Epithelial cell of proximal tubule (primary cell): Measurements from ENCODE around the gene KCNIP1. TPM values are rescaled to one million over a fixed set of nuclear protein-coding genes. Genes with fewer than 3 reads are reported as not detected.

ENCODE experiments used
- DNase-seq: peaks from one replicate; pipeline ENCODE4 v3.0.0-alpha.2; 2011; ENCODE audit warnings: low read depth
- H3K4me3 ChIP-seq: 2 replicates; pipeline ENCODE4 v1.5.1; 2011; ENCODE audit warnings: low read depth, mild to moderate bottlenecking, low read length
- total RNA-seq: library from RNA; depleted of rRNA; stranded (reverse); fragments of >200 nt; gene quantifications from 2 replicates; pipeline ENCODE4 v1.2.3, GENCODE V29; 2015
- TF ChIP-seq, protein P1 (sequence below): conservative IDR thresholded peaks from 2 replicates; pipeline ENCODE4 v1.5.1; 2012; ENCODE audit warnings: low read depth, mild to moderate bottlenecking, low read length

KCNIP1 gene
- total RNA-seq, 1 donor from 2014 or later, result 2.0 TPM

DNA sequence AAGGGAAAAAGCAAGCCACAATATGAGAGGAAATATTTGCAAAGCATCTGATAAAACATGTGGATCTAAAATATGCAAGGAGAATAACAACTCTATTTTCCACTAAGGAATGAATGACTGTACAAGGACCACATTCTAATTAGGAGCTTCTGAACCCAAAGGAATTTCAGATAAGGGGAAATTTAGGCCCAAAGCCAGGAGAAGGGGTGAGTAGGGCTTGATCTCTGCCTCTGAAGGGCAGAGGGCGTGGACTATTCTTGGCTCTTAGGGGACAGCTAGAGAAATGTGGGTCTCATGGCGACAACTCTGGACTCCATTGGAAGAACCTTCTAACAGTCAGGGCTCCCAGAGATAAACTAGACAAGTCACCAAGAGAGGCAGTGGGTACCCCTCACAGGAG lies 147.0 kb downstream of the KCNIP1 start:
- no peak for DNase-seq
- TF ChIP-seq, protein P1, sequence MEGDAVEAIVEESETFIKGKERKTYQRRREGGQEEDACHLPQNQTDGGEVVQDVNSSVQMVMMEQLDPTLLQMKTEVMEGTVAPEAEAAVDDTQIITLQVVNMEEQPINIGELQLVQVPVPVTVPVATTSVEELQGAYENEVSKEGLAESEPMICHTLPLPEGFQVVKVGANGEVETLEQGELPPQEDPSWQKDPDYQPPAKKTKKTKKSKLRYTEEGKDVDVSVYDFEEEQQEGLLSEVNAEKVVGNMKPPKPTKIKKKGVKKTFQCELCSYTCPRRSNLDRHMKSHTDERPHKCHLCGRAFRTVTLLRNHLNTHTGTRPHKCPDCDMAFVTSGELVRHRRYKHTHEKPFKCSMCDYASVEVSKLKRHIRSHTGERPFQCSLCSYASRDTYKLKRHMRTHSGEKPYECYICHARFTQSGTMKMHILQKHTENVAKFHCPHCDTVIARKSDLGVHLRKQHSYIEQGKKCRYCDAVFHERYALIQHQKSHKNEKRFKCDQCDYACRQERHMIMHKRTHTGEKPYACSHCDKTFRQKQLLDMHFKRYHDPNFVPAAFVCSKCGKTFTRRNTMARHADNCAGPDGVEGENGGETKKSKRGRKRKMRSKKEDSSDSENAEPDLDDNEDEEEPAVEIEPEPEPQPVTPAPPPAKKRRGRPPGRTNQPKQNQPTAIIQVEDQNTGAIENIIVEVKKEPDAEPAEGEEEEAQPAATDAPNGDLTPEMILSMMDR, result no peak
- H3K4me3 ChIP-seq, result no peak overlapping the region

DNA sequence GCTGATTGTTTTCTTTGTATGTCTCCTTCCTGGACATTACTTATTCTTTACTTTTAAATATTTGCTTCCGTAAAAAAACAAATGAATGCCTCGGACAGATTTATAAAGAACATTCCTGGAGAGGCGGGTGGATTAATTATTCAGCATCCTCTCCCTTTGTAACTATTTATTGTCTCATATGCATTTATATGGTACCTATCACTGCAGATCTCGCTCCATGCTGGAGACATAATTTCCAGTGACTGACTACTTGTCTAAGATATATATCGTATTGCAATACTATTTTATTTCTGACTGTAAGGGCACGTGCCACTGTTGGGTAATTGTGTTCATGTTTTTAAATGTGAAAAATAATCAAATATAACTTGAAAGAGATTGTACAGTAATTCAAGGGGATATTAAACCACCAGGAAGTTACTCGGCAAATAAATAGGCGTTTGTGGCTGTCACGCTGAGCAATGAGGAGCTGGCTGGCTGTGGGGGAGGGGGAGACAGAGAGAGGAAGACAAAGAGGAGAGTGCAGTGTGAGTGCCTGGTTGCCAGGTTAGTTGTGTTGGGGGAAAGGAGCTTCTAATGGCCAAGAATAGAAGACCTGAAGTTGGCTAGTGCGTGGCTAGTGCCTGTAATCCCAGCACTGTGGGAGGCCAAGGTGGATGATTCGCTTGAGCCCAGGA lies 147.9 kb downstream of the KCNIP1 start:
- no peak for DNase-seq
- no peak overlapping the region for H3K4me3 ChIP-seq
- TF ChIP-seq, protein P1, result no peak

DNA sequence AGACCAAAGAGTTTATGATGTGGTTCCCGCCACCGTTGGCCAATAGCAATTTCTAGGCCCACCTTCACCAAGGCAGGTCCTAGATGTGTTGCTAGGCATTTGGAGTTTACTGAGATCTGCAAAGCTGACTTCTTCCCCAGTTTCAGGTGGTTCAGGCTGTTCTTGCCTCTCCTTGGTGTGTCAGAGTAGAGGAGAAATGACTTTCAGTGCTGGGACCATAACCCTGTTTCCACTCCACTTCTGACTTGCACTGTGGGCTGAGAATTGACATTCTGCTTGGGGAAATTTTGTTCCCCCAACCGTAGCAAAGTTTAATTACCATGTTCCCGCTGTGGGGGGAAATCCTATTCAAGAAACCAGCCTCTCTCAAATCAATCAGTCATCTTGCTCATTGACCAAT lies 151.7 kb downstream of the KCNIP1 start:
- DNase-seq, result no peak
- TF ChIP-seq, protein P1, result no peak
- H3K4me3 ChIP-seq, result no peak overlapping the region

DNA sequence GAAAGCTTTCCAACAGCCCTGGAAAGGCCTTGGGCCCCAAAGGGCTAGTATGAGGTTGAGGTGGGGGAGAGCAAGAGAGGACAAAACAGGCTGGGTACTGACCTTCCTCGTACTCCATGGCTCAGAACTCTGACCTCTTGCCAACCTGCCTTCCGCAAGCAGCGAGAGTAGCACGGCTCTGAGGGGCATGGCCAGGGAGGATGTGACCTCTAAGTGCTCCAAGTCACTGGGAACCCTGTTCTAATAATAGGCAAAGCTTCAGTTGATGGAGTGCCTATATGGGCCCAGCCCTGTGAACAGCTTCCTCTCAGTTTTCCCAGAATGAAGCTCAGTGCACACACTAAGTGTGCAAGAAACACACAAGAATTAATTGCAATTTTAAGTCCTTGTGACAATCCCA lies 152.1 kb downstream of the KCNIP1 start:
- no peak overlapping the region for H3K4me3 ChIP-seq
- TF ChIP-seq, protein P1, result no peak
- DNase-seq, result no peak

DNA sequence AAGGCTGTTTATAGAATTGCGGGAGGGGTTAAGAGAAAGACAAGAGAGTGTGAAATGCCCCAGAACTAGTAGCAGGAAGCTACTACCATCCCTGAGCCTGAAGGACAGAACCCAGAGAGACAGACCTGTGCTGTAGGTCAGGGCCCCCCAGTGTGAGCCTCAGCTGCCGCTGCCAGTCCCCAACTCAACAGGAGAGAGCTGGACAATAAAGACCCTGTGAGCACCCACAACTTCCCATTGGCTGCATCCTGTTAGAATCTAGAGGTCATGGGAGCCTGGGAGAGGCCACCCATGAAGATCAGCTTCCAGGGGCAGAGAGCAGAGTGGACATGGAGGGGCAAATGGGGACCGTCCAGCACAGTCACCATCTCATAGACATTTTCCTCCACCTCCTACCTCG lies 152.5 kb downstream of the KCNIP1 start:
- H3K4me3 ChIP-seq, result no peak overlapping the region
- TF ChIP-seq, protein P1, result no peak
- DNase-seq, result no peak

DNA sequence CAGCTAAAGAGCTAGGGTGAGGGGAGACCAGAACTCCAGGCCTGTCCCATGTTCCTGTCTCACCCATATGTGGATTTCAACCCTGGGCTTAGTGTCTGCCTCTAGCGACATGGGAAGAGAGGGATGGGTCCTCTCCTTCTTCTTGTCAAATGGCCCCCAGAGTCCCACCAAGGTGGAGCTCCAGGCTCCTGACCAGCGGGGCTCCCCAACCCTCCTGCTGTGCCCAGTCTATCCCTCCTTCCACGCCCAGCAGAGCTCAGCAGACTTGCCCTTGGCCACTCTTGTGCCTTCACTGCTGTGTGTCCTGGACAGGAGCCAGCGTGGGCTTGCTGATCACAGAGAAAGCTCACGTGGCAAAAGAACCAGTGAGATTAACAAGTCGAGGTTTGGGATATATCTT lies 156.7 kb downstream of the KCNIP1 start:
- no peak for DNase-seq
- TF ChIP-seq, protein P1, result no peak
- H3K4me3 ChIP-seq, result no peak overlapping the region

DNA sequence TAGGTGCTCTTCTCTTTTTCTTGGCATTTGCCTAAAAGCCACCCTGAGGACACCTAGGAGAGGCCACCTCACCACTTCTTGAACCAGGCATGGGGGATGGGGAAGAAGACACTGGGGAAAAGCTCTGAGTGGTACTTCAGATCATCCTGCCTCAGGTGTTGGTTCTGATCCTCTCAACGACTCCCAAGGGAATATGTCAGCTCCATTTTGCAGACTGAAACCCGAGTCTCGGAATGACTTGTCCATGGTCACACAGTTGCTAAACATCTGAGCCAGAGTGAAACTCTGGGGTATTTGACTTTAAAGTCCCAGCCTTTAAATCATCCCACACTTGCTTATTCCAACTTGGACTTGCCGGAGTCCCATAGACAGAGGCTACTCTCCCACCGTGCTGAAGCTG lies 159.1 kb downstream of the KCNIP1 start:
- DNase-seq, result no peak
- TF ChIP-seq, protein P1, result no peak
- H3K4me3 ChIP-seq, result no peak overlapping the region
